HG03558 (cell line): ENCODE measurements around the gene SORT1.
"Not testable (repeated sequence)": the region's sequence is repeated elsewhere in the genome, so short reads cannot be mapped to it uniquely, and the experiment has no call there.

Source experiments
- ATAC-seq: cut with Tn5 transposase; IDR thresholded peaks from one replicate; pipeline ENCODE4 v1.9.1; 2021; ENCODE audit warnings: moderate number of reproducible peaks; ENCODE audit not compliant: unreplicated experiment; ENCODE audit errors: extremely low read depth

SORT1 gene

DNA sequence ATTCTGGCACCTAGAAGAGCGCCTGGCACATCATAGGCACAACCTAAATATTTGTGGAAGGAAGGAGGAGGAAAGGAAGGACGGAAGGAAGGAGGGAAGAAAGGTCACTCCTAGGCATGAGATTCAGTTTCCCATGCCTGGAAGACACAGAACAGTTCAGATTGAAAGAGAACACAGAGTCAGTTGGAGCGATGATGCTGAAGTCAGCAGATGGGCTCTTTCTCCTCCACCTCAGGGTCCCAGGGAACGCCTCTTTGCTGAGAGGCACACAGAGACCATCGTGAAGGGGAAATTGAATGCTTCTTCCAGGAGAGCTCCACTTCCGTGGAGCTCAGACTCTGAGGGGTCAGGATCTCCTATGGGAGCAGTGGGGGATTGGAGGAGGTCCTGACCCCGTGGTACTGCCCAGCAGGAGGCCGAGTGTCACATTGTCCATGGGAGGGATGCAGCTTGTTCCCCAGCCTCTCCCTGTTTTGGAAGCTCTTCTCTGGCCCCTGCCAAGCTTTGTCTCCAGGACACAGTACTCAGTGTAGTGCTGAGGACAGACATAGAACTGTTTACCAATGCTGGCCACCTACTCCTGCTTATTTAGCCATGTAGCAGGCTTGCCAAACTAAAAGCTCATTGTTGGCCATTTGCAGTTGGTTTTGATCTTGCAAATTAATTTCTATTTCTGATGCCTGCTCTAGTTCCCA is 93.3 kb downstream of the SORT1 start:
- no peak for ATAC-seq

DNA sequence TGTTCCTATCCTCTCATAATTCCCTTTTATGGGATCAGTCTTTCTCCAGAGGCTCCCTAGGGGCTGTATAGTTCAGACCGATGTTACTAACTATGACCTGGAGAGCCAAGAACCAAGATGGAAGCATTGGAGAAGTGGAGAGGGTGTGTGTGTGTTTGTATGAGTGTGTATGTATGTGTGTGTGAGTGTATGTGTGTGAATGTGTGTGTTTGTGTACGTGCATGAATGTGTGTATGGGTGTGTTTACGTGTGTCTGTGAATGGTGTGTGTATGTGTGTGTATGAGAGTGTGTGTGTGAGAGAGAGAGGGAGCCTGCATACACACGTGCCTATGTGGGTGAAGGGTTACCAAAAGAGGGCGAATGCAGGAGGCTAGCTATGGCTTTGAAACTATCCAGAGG is 95.8 kb downstream of the SORT1 start:
- ATAC-seq: no peak

GRCh38 chr1:109300650-109301151 is 97.0 kb downstream of the SORT1 start:
- no peak for ATAC-seq

GRCh38 chr1:109299558-109300343 is 98.0 kb downstream of the SORT1 start:
- ATAC-seq: no peak

DNA sequence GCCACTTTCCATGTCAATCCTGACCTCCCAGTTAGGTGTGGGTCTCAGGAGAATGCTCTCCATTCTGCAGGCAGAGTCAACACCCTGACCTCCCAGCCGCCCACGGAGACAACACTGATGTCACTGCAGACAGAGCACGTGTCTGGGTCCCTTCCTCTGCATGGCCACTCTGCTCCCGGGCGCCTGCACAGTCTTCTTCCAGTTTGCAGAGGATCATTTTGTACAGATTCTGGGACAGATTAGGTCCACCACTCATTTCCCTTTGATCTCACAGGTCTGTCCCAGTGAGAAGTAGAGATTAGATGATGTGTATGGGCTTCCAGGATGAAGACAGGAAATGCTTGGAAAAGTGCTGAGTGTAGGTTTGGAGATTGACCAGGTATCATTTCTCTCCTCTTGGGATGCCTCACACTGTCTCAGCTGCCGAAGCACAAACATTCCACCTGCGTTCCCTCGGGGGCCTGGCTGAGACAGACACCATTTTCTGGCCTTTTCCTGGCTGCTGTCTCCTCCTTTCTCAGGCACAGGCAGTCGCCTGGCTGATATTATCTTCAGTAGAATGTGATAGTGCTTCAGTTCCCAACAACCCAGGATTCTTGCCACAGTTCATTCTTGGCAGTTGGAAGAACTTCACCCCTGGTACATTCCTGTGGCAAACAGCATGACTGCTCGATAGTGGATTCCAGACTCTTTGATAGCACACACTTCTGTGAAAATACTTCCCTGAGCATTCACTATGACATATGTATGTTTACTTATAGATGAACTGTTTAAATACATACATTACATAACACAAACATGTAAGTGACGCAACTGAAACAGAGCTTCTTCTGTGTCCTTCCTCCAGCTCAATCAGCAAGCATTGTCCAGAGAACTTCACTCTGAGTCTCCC is 98.8 kb downstream of the SORT1 start:
- no peak for ATAC-seq

GRCh38 chr1:109296782-109297181 is 100.9 kb downstream of the SORT1 start:
- ATAC-seq: no peak

GRCh38 chr1:109295712-109296415 is 101.9 kb downstream of the SORT1 start:
- no peak for ATAC-seq

DNA sequence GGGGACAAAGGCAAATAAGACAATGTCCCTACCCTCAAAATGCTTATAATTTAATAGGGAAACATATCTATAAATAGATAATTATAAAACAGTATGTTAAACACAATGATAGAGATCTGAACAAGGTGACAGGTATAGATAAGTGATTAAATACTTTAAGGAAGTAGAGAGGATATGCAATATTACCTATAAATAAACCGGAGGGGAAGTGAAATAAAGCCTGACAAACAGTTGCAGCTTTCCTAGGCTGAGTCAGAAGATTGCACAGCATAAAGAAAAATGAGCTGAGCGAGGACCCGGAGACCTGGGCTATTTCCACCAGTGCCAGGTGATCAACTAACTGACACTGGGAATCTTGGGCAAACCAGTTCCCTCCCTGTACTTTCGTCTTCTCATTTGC is 103.2 kb downstream of the SORT1 start:
- ATAC-seq: no peak

- ATAC-seq: no peak
Measured at GRCh38 chr1:109293026-109293425, 104.7 kb downstream of the SORT1 start.

GRCh38 chr1:109292364-109292763 is 105.4 kb downstream of the SORT1 start:
- ATAC-seq: no peak

DNA sequence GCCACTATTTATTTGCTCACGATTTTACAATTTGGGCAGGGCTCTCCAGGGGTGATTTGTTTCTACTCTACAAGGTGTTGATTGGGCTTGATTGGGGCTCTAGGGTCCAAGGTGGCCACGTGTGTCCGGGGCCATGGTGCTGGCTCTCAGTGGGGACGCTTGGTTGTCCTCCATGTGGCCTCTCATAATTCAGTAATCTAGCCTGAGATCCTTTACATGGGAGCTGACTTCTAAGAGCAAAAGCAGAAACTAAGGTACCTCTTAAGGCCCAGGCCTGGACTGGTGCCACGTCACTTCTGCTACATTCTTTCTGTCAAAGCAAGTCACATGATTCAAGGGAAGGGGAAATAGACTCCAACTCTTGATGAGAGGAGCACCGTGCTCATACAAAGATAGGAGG is 106.7 kb downstream of the SORT1 start:
- no peak for ATAC-seq

- no peak for ATAC-seq
Measured at GRCh38 chr1:109290137-109290536, 107.6 kb downstream of the SORT1 start.

DNA sequence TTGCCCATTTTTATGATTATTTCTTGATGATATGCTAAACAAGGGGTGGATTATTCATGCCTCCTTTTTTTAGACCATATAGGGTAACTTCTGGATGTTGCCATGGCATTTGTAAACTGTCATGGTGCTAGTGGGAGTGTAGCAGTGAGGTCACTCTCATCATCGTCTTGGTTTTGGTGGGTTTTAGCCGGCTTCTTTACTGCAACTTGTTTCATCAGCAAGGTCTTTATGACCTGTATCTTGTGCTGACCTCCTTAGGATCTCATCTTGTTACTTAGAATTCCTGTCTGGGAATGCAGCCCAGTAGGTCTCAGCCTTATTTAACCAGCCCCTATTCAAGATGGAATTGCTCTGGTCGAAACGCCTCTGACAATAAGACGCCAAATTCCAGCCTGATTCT is 111.0 kb downstream of the SORT1 start:
- ATAC-seq: not testable (repeated sequence)

- ATAC-seq: no peak
Measured at GRCh38 chr1:109283748-109284600, 113.7 kb downstream of the SORT1 start.

DNA sequence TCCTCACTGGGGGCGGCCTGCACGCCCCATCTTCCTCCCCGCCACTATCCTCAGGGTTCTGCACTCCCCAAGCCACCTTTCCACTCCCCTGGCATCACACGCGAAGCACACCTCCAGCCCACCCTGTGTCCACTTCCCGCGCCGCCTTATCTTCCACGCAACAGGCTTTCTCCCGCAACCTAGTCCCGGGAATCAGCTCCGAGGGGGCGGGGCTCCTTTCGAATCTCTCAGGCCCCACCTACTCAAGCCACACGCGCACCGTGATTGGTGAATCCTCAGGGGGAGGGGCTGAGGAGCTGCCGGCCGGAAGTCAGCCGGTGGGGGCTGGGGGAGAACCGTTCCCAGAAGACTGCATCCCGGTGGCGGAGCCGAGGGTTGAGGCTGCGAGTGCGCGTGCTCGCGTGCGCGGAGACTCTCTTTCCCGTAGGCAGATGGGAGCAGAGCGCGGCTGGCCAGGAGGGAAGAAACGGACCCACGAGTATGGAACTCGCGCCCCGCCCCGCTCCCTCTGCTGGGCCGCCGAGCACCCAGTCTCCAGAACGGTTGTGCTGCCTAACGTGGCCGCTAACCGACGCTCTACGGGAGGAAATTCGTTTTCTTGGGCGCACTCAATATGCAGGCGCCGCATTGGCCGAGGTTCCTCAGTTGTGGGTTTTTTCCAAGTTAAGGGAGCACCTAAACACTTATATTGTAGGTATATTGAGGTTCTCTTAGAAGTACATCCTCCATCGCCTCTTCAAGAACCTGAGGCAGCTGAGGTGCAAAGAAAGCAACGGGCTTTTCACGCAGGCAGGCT is 114.6 kb downstream of the SORT1 start, which contains the start of gene PSRC1:
Gene PSRC1 (minus strand): TSS at position 194 of the 796 bp plus-strand sequence.
- peak; percentile 74 for ATAC-seq

DNA sequence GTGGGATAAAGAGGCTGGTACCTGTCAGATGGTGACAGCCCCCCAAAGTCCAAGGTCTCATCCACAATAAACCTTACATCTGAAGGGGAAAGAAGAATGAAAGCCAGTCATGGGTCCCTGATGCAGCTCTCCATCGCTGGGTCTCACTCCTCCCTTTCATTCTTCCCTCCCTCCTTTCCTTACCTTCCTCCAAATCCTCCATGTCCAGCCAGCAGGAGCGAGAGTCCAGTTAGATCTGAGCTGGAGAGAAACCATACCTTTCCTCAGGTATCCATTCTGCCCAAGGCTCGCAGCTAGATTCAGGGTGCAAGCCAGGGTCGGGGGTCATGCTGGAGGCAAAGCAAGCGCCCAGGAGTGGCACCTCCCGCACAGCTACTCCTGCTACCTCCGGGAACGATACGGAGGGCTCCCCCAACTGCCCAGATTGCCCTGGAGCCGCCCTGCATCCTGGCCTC is 115.2 kb downstream of the SORT1 start:
- ATAC-seq: no peak

DNA sequence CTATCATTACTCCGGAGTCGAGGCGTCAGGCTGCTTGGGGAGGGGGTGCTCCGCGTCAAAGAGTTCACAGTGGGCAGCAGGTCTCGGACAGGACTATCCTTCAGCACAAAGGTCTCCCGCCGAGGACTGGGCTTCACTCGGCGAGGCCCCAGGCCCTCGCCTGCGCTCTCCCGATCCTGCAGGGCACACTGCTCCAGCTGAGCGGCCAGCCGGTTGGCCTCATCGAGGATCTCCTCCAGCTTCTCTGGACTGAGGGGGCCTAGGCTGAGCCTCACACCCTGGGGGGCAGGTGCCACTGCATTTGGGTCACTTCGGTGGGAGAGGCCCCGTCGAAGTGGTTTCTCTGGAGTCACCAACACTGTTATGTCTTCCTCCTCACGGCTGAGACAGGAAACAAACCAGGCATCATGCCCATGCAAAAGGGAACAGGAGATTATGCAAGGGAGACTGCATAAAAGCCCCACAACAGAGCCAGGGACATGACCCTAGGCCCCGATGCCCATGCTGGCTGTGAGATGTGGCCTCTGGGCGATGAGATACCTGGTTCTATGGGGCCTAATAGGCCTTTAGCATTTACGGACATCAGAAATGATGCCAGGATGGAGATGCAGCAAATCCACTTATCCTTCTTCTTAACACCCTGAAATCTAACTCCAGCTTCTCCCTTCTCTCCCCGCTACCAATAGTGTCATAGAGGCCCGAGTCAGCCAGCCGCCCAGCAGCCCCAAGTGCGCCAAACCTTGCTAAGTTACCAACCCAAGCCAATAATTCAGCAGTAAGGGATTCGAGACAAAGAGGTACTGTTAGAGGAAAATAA is 115.8 kb downstream of the SORT1 start:
- no peak for ATAC-seq
